Brain microvascular endothelial cell (primary cell): ENCODE results near the gene CLECL1.

Experiments used
- DNase-seq: peaks from one replicate; pipeline ENCODE4 v3.0.0-alpha.2; 2020
- H3K27ac ChIP-seq: fragments of 250-450 bp; sonication (Bioruptor Pico); 2 replicates; pipeline ENCODE4 v1.5.1; 2020; ENCODE audit warnings: mild to moderate bottlenecking, moderate library complexity
- H3K27me3 ChIP-seq: fragments of 250-450 bp; sonication (Bioruptor Pico); replicated peaks from 2 replicates; pipeline ENCODE4 v1.5.1; 2020; ENCODE audit warnings: mild to moderate bottlenecking
- H3K36me3 ChIP-seq: fragments of 250-450 bp; sonication (Bioruptor Pico); replicated peaks from 2 replicates; pipeline ENCODE4 v1.5.1; 2020; ENCODE audit warnings: mild to moderate bottlenecking
- H3K4me3 ChIP-seq: 2 replicates; pipeline ENCODE4 v1.5.1; 2011; ENCODE audit warnings: low read depth, mild to moderate bottlenecking, control low read depth, low read length, moderate library complexity
- in situ Hi-C: cut with HindIII; loops from 2 replicates; pipeline ENCODE4 v1.10.0; 2017; ENCODE audit warnings: low sequenced_read_pairs, low pct_ligation_motif_present
- TF ChIP-seq, protein P1 (sequence below): IDR thresholded peaks from 2 replicates; pipeline ENCODE4 v1.5.1; 2011; ENCODE audit warnings: low read depth, mild to moderate bottlenecking, moderate library complexity, low read length, control low read depth, inconsistent platforms; ENCODE audit errors: missing control alignments

The CLECL1 gene

GRCh38 chr12:9754099-9754927, 21.4 kb upstream of the CLECL1 start:
- Histone ChIP-seq H3K27me3 (no peaks in the 10 kb centered on the region), H3K4me3 (no peak overlapping the region), H3K36me3 (no peaks in the 10 kb centered on the region), H3K27ac (no peak overlapping the region)
- TF ChIP-seq, protein P1, sequence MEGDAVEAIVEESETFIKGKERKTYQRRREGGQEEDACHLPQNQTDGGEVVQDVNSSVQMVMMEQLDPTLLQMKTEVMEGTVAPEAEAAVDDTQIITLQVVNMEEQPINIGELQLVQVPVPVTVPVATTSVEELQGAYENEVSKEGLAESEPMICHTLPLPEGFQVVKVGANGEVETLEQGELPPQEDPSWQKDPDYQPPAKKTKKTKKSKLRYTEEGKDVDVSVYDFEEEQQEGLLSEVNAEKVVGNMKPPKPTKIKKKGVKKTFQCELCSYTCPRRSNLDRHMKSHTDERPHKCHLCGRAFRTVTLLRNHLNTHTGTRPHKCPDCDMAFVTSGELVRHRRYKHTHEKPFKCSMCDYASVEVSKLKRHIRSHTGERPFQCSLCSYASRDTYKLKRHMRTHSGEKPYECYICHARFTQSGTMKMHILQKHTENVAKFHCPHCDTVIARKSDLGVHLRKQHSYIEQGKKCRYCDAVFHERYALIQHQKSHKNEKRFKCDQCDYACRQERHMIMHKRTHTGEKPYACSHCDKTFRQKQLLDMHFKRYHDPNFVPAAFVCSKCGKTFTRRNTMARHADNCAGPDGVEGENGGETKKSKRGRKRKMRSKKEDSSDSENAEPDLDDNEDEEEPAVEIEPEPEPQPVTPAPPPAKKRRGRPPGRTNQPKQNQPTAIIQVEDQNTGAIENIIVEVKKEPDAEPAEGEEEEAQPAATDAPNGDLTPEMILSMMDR: no peak
- in situ Hi-C loops: no loop called here
- no peak for DNase-seq

- DNase-seq: no peak
- H3K36me3 ChIP-seq: no peaks in the 10 kb centered on the region
- no peak overlapping the region for H3K4me3 ChIP-seq
- H3K27ac ChIP-seq: no peak overlapping the region
- TF ChIP-seq, protein P1: no peak
- in situ Hi-C loops: no loop called here
- no peaks in the 10 kb centered on the region for H3K27me3 ChIP-seq
Measured at GRCh38 chr12:9753498-9753897, 20.6 kb upstream of the CLECL1 start.

DNA sequence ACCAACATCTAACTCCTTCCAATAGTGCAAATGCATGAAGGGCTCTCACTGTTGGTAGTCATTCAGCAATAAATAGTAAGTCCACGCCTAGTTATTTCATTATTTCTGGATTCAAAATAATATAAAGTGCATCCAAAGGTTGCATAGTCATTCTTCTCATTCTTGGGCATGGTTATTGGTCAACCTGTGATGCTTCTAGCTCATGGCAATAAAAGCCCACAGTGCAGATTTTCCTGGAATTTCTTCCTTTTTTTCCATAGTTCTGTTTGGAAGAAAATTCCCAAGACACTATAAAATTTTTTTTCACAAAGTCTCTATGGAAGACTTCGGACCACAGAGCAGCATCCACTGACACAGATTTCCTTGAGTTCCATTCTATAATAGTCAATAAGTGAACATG, 20.2 kb upstream of the CLECL1 start:
- no peak for DNase-seq
- Histone ChIP-seq H3K27ac (no peak overlapping the region), H3K27me3 (no peaks in the 10 kb centered on the region), H3K36me3 (no peaks in the 10 kb centered on the region), H3K4me3 (no peak overlapping the region)
- in situ Hi-C loops: no loop called here
- TF ChIP-seq, protein P1: no peak

DNA sequence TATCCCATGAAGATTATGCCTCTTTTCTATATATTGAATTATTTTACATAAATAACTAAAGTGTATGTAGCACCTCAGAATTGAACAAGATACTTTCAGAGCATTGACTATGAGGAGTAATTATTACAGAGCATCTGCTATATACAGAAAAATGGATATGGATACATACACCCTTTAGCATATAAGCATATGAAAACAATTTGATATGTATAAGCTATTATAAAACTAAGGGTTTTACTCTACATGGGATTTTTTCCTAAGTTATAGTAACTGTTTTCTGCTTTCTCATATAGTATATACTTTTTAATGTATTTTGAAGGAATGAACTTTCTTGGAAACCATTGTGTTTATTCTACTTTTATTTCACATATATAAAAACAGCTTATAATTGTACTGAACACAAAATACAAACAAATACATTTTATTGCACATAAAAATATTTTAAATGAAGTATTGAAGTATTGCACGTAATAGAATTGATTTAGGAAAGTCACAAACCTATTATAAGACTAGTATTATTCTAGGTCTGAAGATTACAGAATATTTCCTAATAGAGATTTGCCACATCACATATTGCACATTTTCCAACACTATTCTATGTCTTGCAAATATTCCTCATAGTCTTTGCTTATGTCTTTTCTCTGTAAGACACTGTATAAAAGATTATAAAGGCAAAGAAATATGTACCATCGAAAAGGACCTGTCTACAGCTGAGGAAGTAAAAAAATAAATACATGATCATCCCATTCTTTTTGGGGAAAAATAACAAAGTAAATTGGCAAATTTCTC, 19.4 kb upstream of the CLECL1 start:
- Histone ChIP-seq H3K27me3 (no peaks in the 10 kb centered on the region), H3K27ac (no peak overlapping the region), H3K4me3 (no peak overlapping the region), H3K36me3 (no peaks in the 10 kb centered on the region)
- in situ Hi-C loops: no loop called here
- TF ChIP-seq, protein P1: no peak
- DNase-seq: no peak

- Histone ChIP-seq H3K27ac (no peak overlapping the region), H3K27me3 (no peaks in the 10 kb centered on the region), H3K4me3 (no peak overlapping the region), H3K36me3 (no peaks in the 10 kb centered on the region)
- no peak for DNase-seq
- in situ Hi-C loops: no loop called here
- TF ChIP-seq, protein P1: peak; percentile 39
Measured at GRCh38 chr12:9751204-9752144, 18.6 kb upstream of the CLECL1 start.
